HG02852 (cell line): Measurements from ENCODE around the gene USP48.
"Not testable (repeated sequence)": the region's sequence is repeated elsewhere in the genome, so short reads cannot be mapped to it uniquely, and the experiment has no call there.

Source experiments
- ATAC-seq: cut with Tn5 transposase; IDR thresholded peaks from one replicate; pipeline ENCODE4 v1.9.1; 2021; ENCODE audit warnings: mild to moderate bottlenecking, moderate library complexity; ENCODE audit not compliant: unreplicated experiment

Gene USP48

GRCh38 chr1:21641076-21641475 lies 141.9 kb downstream of the USP48 start:
- no peak for ATAC-seq

GRCh38 chr1:21640653-21641052 lies 142.3 kb downstream of the USP48 start:
- no peak for ATAC-seq

GRCh38 chr1:21639594-21640041 lies 143.3 kb downstream of the USP48 start:
- ATAC-seq = no peak

GRCh38 chr1:21638531-21639341 lies 144.2 kb downstream of the USP48 start:
- no peak for ATAC-seq

GRCh38 chr1:21637514-21637913 lies 145.4 kb downstream of the USP48 start:
- no peak for ATAC-seq

GRCh38 chr1:21636029-21636428 lies 146.9 kb downstream of the USP48 start:
- ATAC-seq = no peak

GRCh38 chr1:21634806-21635535 lies 148.0 kb downstream of the USP48 start:
- ATAC-seq = no peak

- ATAC-seq = no peak
Measured at GRCh38 chr1:21633992-21634805, 148.8 kb downstream of the USP48 start.

- no peak for ATAC-seq
Measured at GRCh38 chr1:21633141-21633755, 149.7 kb downstream of the USP48 start.

- ATAC-seq = no peak
Measured at GRCh38 chr1:21631944-21632887, 150.7 kb downstream of the USP48 start.

- ATAC-seq = not testable (repeated sequence)
Measured at GRCh38 chr1:21631590-21631943, 151.4 kb downstream of the USP48 start.

- no peak for ATAC-seq
Measured at GRCh38 chr1:21630571-21631343, 152.2 kb downstream of the USP48 start.

- ATAC-seq = no peak
Measured at GRCh38 chr1:21629971-21630370, 153.0 kb downstream of the USP48 start.

- ATAC-seq = no peak
Measured at GRCh38 chr1:21628798-21629393, 154.1 kb downstream of the USP48 start.
